ENCODE measurements around the gene ALK. TPM values are rescaled to one million over a fixed set of nuclear protein-coding genes. Genes with fewer than 3 reads are reported as not detected.

The ALK gene
- total RNA-seq, 6 donors from 2014 or later = 0.17 to 2.1 (median 0.35) TPM

- DNase-seq = no peak
- no peaks in the 10 kb centered on the region for H3K27me3 ChIP-seq
- TF ChIP-seq POLR2AphosphoS5 (IDR thresholded peaks at IDR 0.05) (no peak), POLR2A (IDR thresholded peaks at IDR 0.05) (no peak), CTCF (IDR thresholded peaks at IDR 0.05) (no peak), EP300 (IDR thresholded peaks at IDR 0.05) (no peak)
- no peaks in the 10 kb centered on the region for H3K4me1 ChIP-seq
- ATAC-seq (ENCODE audit: low FRiP score in 2 of 2) = no peak
- H3K4me3 ChIP-seq = no peak overlapping the region
- no peaks in the 10 kb centered on the region for H3K36me3 ChIP-seq
- H3K27ac ChIP-seq = no peak overlapping the region
- no peaks in the 10 kb centered on the region for H3K9me3 ChIP-seq
- 83 to 94% methylated on average over 3 of the region's 3 CpGs for WGBS, 2 donors
Observed at GRCh38 chr2:29504746-29505145, 416.6 kb downstream of the ALK start.

- Histone ChIP-seq H3K9me3 (no peaks in the 10 kb centered on the region), H3K27ac (no peak overlapping the region), H3K27me3 (no peaks in the 10 kb centered on the region), H3K4me3 (no peak overlapping the region), H3K4me1 (no peaks in the 10 kb centered on the region), H3K36me3 (no peaks in the 10 kb centered on the region)
- no peak for ATAC-seq (ENCODE audit: low FRiP score in 2 of 2)
- TF ChIP-seq EP300 (IDR thresholded peaks at IDR 0.05) (no peak), POLR2A (IDR thresholded peaks at IDR 0.05) (no peak), CTCF (IDR thresholded peaks at IDR 0.05) (no peak), POLR2AphosphoS5 (IDR thresholded peaks at IDR 0.05) (no peak)
- no peak for DNase-seq
- WGBS, 2 donors = 37 to 42% methylated on average over 4 of the region's 4 CpGs
Observed at GRCh38 chr2:29502460-29502911, 418.9 kb downstream of the ALK start.

DNA sequence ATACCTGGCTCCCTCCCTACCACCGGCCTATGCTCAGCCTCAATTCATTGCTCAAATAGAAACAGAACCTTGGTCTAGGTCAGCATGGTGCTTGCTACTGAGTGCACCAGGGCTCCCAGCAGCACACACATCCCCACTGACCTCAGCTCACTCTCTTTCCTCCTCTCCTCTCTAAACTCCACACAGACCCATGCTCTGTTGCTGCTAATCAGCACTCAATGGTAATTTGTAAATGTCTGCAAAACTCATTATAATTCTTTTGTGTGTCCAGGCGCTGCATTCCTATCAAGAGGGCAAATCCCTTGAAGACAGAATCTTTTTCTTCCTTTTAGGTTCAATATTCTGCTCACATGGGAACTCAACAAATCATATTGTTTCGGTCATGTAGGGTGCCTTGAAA is 424.0 kb downstream of the ALK start:
- Histone ChIP-seq H3K9me3 (no peaks in the 10 kb centered on the region), H3K27me3 (no peaks in the 10 kb centered on the region), H3K4me1 (no peaks in the 10 kb centered on the region), H3K36me3 (no peaks in the 10 kb centered on the region), H3K27ac (no peak overlapping the region), H3K4me3 (no peak overlapping the region)
- DNase-seq = no peak
- TF ChIP-seq POLR2A (IDR thresholded peaks at IDR 0.05) (no peak), POLR2AphosphoS5 (IDR thresholded peaks at IDR 0.05) (no peak), EP300 (IDR thresholded peaks at IDR 0.05) (no peak), CTCF (IDR thresholded peaks at IDR 0.05) (no peak)
- no peak for ATAC-seq (ENCODE audit: low FRiP score in 2 of 2)
- 93 to 95% methylated on average over 3 of the region's 3 CpGs for WGBS, 2 donors

DNA sequence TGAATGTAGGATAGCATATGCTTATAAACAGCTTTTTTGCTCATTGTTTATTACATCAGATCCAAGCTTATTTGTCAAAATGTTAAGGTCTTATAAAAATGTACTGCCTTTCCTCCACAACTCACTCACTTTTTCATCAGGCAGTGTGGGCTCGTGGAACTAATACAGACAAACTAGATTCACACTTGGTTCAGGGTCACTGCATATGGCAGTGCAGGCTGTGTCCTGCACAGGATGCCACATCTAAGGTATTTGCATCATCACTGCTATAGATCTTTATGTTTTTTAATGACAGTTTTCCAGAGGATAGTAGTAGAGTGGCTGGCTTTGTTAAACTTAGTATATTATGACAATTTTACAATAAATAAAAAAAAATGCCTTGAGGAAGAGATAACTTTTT is 425.2 kb downstream of the ALK start:
- H3K4me3 ChIP-seq = no peak overlapping the region
- H3K9me3 ChIP-seq = no peaks in the 10 kb centered on the region
- WGBS, 2 donors = 35 to 48% methylated on average over 1 of the region's 1 CpG
- no peaks in the 10 kb centered on the region for H3K4me1 ChIP-seq
- no peak for DNase-seq
- no peaks in the 10 kb centered on the region for H3K27me3 ChIP-seq
- ATAC-seq (ENCODE audit: low FRiP score in 2 of 2) = no peak
- no peaks in the 10 kb centered on the region for H3K36me3 ChIP-seq
- no peak for TF ChIP-seq EP300 (IDR thresholded peaks at IDR 0.05)
- no peak for TF ChIP-seq CTCF (IDR thresholded peaks at IDR 0.05)
- TF ChIP-seq POLR2A (IDR thresholded peaks at IDR 0.05) = no peak
- no peak for TF ChIP-seq POLR2AphosphoS5 (IDR thresholded peaks at IDR 0.05)
- H3K27ac ChIP-seq = no peak overlapping the region

GRCh38 chr2:29495536-29496060 is 425.8 kb downstream of the ALK start:
- H3K9me3 ChIP-seq = no peaks in the 10 kb centered on the region
- H3K4me1 ChIP-seq = no peaks in the 10 kb centered on the region
- DNase-seq (no peak), ATAC-seq (ENCODE audit: low FRiP score in 2 of 2) (no peak)
- 50 to 54% methylated on average over 4 of the region's 4 CpGs for WGBS, 2 donors
- no peaks in the 10 kb centered on the region for H3K27me3 ChIP-seq
- H3K27ac ChIP-seq = no peak overlapping the region
- H3K36me3 ChIP-seq = no peaks in the 10 kb centered on the region
- H3K4me3 ChIP-seq = no peak overlapping the region
- TF ChIP-seq POLR2A (IDR thresholded peaks at IDR 0.05) = no peak
- TF ChIP-seq POLR2AphosphoS5 (IDR thresholded peaks at IDR 0.05) = no peak
- TF ChIP-seq CTCF (IDR thresholded peaks at IDR 0.05) = no peak
- TF ChIP-seq EP300 (IDR thresholded peaks at IDR 0.05) = no peak
